Measurements from ENCODE around the gene DUSP8.
"Not testable (repeated sequence)": the region's sequence is repeated elsewhere in the genome, so short reads cannot be mapped to it uniquely, and the experiment has no call there.

- TF ChIP-seq POLR2AphosphoS5 (IDR thresholded peaks at IDR 0.05; ENCODE audit: low read depth); REST (IDR thresholded peaks at IDR 0.05; ENCODE audit: insufficient replicate concordance, low read depth); CTCF (IDR thresholded peaks at IDR 0.05; ENCODE audit: insufficient read depth, low read length); GABPA (IDR thresholded peaks at IDR 0.05; ENCODE audit: low read depth): not testable (repeated sequence)
Observed at GRCh38 chr11:1605923-1606322, 33.9 kb upstream of the DUSP8 start.
